ENCODE results near the gene SFTPD.
"Not testable (repeated sequence)": the region's sequence is repeated elsewhere in the genome, so short reads cannot be mapped to it uniquely, and the experiment has no call there.

SFTPD gene

GRCh38 chr10:79948976-79949722, at the start of gene SFTPD:
Gene SFTPD (minus strand): TSS chr10:79949105. CDS start chr10:79946659, 2,446 bp downstream.
- no peak for DNase-seq (ENCODE audit: low spot score)

DNA sequence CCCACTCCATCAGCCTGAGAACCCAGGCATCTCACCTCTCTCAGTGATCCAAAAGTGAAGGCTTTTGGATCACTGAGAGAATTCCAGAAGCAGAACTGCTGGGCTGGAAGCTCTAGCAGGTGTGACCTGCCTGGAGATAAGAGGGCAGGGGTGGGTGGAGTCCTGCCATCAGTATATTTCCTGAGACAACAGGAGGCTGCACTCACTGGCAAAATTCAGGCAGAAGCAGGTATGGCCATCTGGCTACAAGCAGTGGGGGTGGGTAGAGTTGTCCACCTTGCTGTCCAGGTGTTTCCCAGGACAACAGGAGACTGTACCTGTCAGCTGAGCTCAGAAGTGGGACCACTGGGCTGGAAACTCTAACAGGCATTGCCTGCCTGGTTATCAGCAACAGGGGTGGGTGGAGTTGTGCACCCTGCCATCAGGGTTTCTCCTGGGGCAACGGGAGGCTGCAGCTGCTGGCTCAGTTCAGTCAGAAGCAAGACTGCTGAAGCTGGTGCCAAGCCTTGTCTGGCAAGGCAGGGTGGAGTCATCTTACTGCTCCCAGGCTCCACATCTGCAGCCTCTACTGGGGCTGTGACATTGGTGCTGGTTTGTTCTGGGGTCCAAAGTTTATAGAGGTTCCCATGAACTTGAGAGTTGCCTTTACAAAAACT, 47.2 kb upstream of the SFTPD start:
- DNase-seq (ENCODE audit: low spot score) = no peak

DNA sequence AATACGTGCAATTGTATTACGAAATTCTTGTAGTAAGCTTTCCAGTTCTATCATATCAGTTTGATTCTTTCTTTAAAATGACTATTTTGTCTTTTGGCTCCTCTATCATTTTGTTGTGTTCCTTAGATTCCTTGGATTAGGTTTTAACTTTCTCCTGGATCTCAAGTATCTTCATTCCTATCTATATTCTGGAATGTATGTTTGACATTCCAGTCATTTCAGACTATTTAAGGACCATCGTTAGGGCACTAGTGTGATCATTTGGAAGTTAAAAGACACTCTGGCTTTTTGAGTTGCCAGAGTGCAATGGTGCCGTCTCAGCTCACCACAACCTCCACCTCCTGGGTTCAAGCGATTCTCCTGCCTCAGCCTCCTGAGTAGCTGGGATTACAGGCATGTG, 45.7 kb upstream of the SFTPD start:
- DNase-seq (ENCODE audit: low spot score) = no peak

GRCh38 chr10:79988199-79988598, 39.3 kb upstream of the SFTPD start:
- not testable (repeated sequence) for DNase-seq (ENCODE audit: low spot score)

- DNase-seq (ENCODE audit: low spot score) = not testable (repeated sequence)
Measured at GRCh38 chr10:79986661-79987060, 37.8 kb upstream of the SFTPD start.

GRCh38 chr10:79985481-79986072, 36.7 kb upstream of the SFTPD start:
- DNase-seq (ENCODE audit: low spot score) = no peak

DNA sequence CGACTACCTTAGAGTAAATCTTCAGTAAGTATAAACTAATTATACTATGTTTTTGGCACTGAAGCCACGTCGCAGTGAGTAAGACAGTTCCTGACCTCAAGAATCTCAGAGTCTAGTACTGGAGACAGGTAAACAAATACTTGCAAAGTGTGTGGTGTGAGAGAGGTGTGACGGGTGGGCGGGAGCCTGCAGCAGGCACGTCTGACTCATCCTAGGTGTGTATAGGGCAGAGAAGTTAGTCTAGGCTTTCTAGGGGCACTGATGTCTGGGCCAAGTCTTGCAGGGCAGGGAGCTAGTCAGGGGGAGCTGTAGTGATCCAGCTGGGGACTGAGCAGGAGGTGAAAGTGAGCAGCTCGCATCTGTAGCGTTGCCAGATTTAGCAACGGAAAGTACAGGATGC, 35.9 kb upstream of the SFTPD start:
- DNase-seq (ENCODE audit: low spot score) = no peak

DNA sequence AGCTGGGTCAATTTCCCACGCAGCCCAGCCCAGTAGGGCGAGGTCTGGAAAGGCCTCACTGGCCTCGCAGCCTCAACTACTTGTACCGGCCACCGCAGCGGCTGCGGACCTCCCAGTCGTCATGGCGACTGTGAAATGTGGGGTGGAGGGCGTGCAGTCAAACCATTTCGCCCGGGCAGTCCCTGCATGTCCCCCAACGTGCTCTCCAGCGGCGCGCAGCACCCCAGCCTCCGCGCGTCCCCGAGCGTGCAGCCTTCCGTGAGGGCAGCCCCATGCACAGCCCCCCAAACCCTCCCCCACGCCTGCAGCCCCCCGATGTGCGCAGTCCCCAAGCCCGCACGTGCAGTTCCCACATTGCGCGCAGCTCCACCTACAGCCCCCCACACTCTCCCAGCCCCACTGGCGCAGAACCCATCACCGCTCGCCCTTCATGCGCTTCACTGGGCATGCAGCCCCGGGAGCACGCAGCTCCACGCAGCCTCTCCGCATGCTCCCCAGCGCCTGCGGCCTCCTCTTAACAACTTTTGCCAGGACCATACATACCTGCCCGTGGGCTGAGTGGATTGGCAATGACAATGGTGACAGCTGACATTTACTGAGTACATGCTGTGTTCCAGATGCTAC, 34.5 kb upstream of the SFTPD start:
- no peak for DNase-seq (ENCODE audit: low spot score)

GRCh38 chr10:79982861-79983260, 34.0 kb upstream of the SFTPD start:
- DNase-seq (ENCODE audit: low spot score) = no peak

- DNase-seq (ENCODE audit: low spot score) = no peak
Measured at GRCh38 chr10:79982362-79982800, 33.5 kb upstream of the SFTPD start.

GRCh38 chr10:79981450-79982361, 32.8 kb upstream of the SFTPD start:
- DNase-seq (ENCODE audit: low spot score) = no peak

DNA sequence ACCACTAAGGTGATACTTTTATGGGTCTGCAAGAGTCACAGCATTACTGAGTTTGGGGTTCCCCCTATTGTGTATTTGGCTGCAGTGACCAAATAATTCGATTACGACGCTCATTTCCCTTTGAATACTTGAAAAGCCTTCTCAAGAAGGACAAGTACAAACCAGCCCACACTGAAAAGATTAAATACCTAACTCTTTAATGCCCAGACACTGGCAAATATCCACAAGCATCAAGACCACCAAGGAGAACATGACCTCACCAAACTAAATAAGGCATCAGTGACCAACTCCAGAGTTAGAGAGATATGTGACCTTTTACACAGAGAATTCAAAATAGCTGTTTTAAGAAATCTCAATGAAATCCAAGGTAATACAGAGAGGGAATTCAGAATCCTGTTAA, 31.8 kb upstream of the SFTPD start:
- no peak for DNase-seq (ENCODE audit: low spot score)

DNA sequence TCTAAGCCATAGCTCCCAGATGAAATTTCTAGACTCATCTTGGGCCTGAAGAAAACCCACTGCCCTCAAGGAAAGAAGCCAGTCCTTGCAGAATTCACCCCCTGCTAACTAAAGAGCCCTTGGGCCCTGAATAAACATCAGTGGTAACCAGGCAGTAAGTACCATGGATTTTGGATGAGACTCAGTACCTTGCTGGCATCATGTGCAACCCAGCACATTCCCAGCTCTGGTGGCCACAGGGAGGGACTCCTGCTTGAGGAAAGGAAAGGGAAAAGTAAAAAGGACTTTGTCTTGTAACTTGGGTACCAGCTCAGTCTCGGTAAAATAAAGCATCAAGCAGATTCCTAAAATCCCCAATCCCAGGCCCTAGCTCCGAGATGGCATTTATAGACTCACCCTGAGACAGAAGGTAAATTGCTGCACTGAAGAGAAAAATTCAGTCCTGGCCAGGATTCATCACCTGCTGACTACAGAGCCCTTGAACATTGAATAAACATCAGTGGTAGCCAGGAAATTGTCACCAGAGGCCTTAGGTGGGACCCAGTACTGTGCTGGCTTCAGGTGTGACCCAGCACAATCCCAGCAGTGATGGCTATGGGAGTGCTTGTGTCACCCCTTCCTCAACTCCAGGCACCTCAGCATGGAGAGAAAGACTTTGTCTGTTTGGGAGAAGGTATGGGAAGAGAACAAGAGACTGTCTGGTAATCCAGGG, 31.2 kb upstream of the SFTPD start:
- DNase-seq (ENCODE audit: low spot score) = no peak

GRCh38 chr10:79979310-79979975, 30.5 kb upstream of the SFTPD start:
- no peak for DNase-seq (ENCODE audit: low spot score)

- no peak for DNase-seq (ENCODE audit: low spot score)
Measured at GRCh38 chr10:79976999-79977398, 28.1 kb upstream of the SFTPD start.

GRCh38 chr10:79970062-79970461, 21.2 kb upstream of the SFTPD start:
- no peak for DNase-seq (ENCODE audit: low spot score)

DNA sequence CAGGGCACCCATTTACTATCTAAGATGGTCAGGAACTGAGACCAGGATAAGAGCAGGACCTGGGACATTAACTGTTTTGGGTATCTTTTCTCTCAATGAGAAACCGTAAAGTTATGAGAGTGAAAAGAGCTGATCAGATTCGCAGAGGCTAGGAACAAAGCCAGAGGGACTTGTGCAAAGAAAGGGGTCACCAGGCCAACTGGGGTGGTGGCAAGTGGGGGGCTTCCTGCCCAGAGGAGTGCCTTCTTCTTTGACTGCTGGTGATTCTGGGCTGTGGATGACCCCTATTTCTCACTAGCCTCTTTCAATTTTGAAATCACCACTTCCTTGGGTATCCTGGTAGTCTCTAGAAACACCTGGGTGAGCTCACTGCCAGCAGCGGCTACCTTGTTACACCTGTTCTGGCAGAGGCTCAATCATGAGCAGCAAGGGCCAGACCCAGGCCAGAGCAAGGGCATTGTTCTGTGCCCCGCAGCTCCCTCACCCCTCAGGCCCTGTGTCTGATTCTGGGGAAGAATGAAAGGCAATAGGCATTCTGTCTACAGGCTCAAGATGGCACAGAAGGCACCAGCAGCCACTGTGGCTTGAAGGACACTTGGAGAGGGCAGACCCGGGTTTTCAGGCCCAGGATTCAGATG, 999 bp downstream of the SFTPD start:
- no peak for DNase-seq (ENCODE audit: low spot score)

- no peak for DNase-seq (ENCODE audit: low spot score)
Measured at GRCh38 chr10:79947083-79947415, 1.9 kb downstream of the SFTPD start.

GRCh38 chr10:79946271-79947082, 2.4 kb downstream of the SFTPD start:
- no peak for DNase-seq (ENCODE audit: low spot score)
